ENCODE measurements around the gene PDHX. TPM values are rescaled to one million over a fixed set of nuclear protein-coding genes. Genes with fewer than 3 reads are reported as not detected.

Gene PDHX
- total and polyA plus RNA-seq, 5 donors from 2014 or later = 18.2 to 24.1 (median 20.0) TPM

DNA sequence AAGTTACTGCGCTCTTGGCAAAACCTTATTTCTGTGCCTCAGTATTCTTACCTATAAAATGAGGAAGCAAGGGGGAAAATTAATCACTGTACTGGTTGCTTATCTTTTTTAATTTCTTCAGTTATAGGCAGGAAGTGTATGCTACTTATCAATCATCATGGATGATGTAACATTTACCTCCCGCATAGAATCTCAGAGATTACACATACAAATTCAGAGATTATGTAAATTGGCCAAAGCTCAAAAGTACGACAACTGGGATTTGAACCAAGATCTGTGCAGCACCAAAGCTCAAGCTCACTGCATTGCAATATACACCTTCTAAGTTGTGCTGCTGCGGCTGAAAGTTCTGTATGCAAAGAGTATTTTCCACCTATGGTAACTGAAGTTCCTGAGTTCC lies 83.0 kb downstream of the PDHX start:
- peaks cover 0 to 2% (median 0%) of the 10 kb centered on the region in 7 donors for H3K9me3 Mint-ChIP-seq
- ATAC-seq (ENCODE audit: low read depth in 2 of 2) = peak in 1 of 2 donors; percentile 50
- peak in 1 of 3 donors; percentile 22 for DNase-seq
- peak overlapping the region; percentile 22 for H3K4me3 ChIP-seq (ENCODE audit: low read depth, low read length)
- H3K4me3 Mint-ChIP-seq = no peak overlapping the region
- no peaks in the 10 kb centered on the region for H3K27me3 Mint-ChIP-seq
- peaks cover 28 to 45% (median 38%) of the 10 kb centered on the region in 4 donors for H3K4me1 Mint-ChIP-seq
- H3K27ac Mint-ChIP-seq = peak overlapping the region; percentile 47 to 91 (median 55)
- H3K27ac ChIP-seq (ENCODE audit: insufficient read depth, low read length, poor library complexity, severe bottlenecking) = peak overlapping the region; percentile 56
- H3K36me3 Mint-ChIP-seq = no peaks in the 10 kb centered on the region
- H3K27me3 ChIP-seq (ENCODE audit: control insufficient read depth, insufficient read depth, low read length) = no peaks in the 10 kb centered on the region
- H3K9me3 ChIP-seq (ENCODE audit: control insufficient read depth in 2 of 2, low read length in 2 of 2) = no peaks in the 10 kb centered on the region
- no peaks in the 10 kb centered on the region for H3K36me3 ChIP-seq (ENCODE audit: control insufficient read depth, insufficient read depth, low read length)
- H3K4me1 ChIP-seq (ENCODE audit: control insufficient read depth, insufficient read depth, low read length, poor library complexity, severe bottlenecking) = peaks cover 26% of the 10 kb centered on the region

DNA sequence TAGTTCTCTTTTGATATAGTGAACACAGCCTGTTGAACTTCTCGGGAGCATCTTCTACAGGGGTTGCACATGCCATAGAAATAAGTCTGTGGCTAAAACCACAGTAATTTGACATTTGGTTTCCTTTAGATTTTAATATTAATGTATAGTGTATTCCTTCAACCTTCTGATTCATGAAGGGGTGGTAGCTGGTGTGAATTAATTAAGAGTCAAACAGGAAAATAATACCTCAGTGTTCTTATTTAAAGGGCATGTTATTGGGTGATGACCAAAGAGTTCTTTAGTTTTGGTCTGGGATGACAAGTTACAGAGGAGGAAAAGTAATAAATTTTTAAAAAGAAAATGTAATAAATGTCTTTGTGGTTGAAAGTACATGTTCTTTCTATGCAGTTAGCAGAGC lies 86.8 kb downstream of the PDHX start:
- no peaks in the 10 kb centered on the region for H3K9me3 ChIP-seq (ENCODE audit: control insufficient read depth in 2 of 2, low read length in 2 of 2)
- Mint-ChIP-seq H3K9me3 (peaks cover 0 to 2% (median 0%) of the 10 kb centered on the region in 7 donors), H3K4me1 (peaks cover 38 to 74% (median 56%) of the 10 kb centered on the region in 4 donors), H3K27me3 (no peaks in the 10 kb centered on the region), H3K27ac (peak overlapping the region in 1 of 3 donors; percentile 55), H3K4me3 (no peak overlapping the region), H3K36me3 (no peaks in the 10 kb centered on the region)
- no peaks in the 10 kb centered on the region for H3K36me3 ChIP-seq (ENCODE audit: control insufficient read depth, insufficient read depth, low read length)
- ATAC-seq (ENCODE audit: low read depth in 2 of 2) (no peak), DNase-seq (no peak)
- peaks cover 47% of the 10 kb centered on the region for H3K4me1 ChIP-seq (ENCODE audit: control insufficient read depth, insufficient read depth, low read length, poor library complexity, severe bottlenecking)
- no peaks in the 10 kb centered on the region for H3K27me3 ChIP-seq (ENCODE audit: control insufficient read depth, insufficient read depth, low read length)
- no peak overlapping the region for H3K27ac ChIP-seq (ENCODE audit: insufficient read depth, low read length, poor library complexity, severe bottlenecking)
- no peak overlapping the region for H3K4me3 ChIP-seq (ENCODE audit: low read depth, low read length)

DNA sequence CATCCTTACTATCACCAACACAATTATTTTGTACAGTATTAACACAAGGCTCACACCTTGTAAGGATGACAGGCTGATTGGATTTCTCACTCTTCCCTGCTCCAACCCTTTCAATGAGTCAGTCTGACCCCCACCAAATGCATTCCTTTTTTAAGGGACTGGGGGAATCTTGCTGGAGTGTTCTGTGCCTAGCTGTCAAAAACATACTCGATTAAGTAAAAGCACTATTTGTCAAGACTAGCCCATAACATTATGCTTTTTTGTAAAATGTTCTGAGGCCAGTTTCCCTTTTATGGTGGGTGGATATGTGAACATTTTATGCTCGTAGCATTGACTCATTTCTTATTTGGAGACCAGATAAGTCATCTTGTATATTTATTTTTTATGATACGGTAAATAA lies 87.2 kb downstream of the PDHX start:
- peaks cover 0 to 2% (median 0%) of the 10 kb centered on the region in 7 donors for H3K9me3 Mint-ChIP-seq
- no peak overlapping the region for H3K4me3 Mint-ChIP-seq
- no peak overlapping the region for H3K4me3 ChIP-seq (ENCODE audit: low read depth, low read length)
- no peak overlapping the region for H3K27ac ChIP-seq (ENCODE audit: insufficient read depth, low read length, poor library complexity, severe bottlenecking)
- H3K27me3 ChIP-seq (ENCODE audit: control insufficient read depth, insufficient read depth, low read length) = no peaks in the 10 kb centered on the region
- H3K36me3 Mint-ChIP-seq = no peaks in the 10 kb centered on the region
- peaks cover 33 to 71% (median 54%) of the 10 kb centered on the region in 4 donors for H3K4me1 Mint-ChIP-seq
- no peaks in the 10 kb centered on the region for H3K9me3 ChIP-seq (ENCODE audit: control insufficient read depth in 2 of 2, low read length in 2 of 2)
- H3K27me3 Mint-ChIP-seq = no peaks in the 10 kb centered on the region
- peaks cover 42% of the 10 kb centered on the region for H3K4me1 ChIP-seq (ENCODE audit: control insufficient read depth, insufficient read depth, low read length, poor library complexity, severe bottlenecking)
- H3K27ac Mint-ChIP-seq = peak overlapping the region in 1 of 3 donors; percentile 55
- DNase-seq (no peak), ATAC-seq (ENCODE audit: low read depth in 2 of 2) (no peak)
- H3K36me3 ChIP-seq (ENCODE audit: control insufficient read depth, insufficient read depth, low read length) = no peaks in the 10 kb centered on the region

DNA sequence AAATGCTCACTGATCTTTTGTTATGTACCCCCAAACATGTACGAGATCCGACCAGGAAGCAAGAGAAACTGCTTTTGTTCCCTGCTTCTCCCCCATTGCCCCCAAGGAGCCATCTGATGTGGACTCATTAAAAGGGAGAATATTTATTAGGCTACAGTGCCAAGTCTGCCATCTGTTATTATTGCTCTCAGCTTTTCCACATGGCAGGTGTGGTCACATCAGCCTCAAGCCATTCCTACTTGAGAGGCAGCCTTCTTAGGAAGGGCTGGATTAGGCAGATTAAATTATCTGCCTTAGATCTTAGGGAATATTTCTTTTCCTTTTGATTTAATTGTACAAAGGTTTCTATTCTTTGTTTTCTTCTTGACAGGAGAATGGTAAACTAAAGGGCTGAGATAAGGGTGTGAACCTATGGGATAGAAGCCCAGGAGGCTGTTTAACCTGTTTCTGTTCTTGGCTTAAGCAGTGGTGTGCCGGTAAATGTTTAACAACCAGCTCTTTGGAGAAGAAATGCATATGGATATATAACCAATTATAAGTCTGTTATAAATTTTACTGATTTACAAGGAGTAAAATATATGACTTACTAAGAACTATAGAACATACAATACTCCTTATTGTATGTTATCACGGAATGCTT lies 88.8 kb downstream of the PDHX start:
- Histone ChIP-seq H3K9me3 (ENCODE audit: control insufficient read depth in 2 of 2, low read length in 2 of 2) (no peaks in the 10 kb centered on the region), H3K27ac (ENCODE audit: insufficient read depth, low read length, poor library complexity, severe bottlenecking) (no peak overlapping the region), H3K4me1 (ENCODE audit: control insufficient read depth, insufficient read depth, low read length, poor library complexity, severe bottlenecking) (peaks cover 26% of the 10 kb centered on the region), H3K27me3 (ENCODE audit: control insufficient read depth, insufficient read depth, low read length) (no peaks in the 10 kb centered on the region), H3K36me3 (ENCODE audit: control insufficient read depth, insufficient read depth, low read length) (no peaks in the 10 kb centered on the region), H3K4me3 (ENCODE audit: low read depth, low read length) (peak overlapping the region; percentile 61)
- Mint-ChIP-seq H3K4me3 (no peak overlapping the region), H3K9me3 (peaks cover 0 to 2% (median 0%) of the 10 kb centered on the region in 7 donors), H3K27ac (no peak overlapping the region), H3K36me3 (no peaks in the 10 kb centered on the region), H3K4me1 (peaks cover 25 to 63% (median 46%) of the 10 kb centered on the region in 4 donors), H3K27me3 (no peaks in the 10 kb centered on the region)
- DNase-seq (no peak), ATAC-seq (ENCODE audit: low read depth in 2 of 2) (no peak)

DNA sequence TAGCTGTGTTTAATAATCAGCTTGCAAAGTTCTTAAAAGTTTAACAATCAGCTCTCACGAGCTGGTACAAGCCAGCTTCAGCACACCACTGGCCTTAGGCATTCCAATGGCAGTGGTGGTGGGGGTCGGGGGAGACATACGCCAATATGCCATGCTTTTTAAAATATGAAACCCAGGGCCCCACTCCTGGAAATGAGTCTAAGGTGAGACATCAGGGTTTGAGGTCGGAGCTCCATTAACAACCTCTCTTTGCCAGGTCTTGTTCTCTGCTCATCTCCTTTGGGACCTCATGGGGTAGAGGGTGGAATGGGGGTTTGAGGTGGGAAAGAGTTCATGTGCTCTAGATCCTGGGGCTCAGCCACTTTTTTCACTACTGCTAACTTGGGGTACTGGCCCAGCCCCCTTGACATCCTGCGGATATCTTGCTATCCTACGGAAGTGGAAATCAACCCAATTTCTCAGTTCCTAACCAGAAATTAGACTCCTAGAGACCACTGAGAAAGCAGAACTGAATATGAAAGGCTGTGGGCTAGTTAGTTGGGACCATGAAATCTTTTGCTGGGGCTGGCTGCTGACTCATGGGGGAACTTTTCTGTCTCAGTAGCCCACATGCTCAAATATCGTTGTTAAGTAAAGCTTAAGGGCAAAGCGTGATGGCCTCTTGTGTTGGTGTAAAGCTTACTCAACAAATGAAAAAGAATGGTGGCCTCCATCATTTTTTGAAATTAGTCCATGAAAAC lies 90.1 kb downstream of the PDHX start:
- Mint-ChIP-seq H3K27me3 (no peaks in the 10 kb centered on the region), H3K36me3 (no peaks in the 10 kb centered on the region), H3K4me3 (peak overlapping the region; percentile 60 to 64 (median 63)), H3K4me1 (peaks cover 25 to 57% (median 46%) of the 10 kb centered on the region in 4 donors), H3K9me3 (peaks cover 0 to 2% (median 0%) of the 10 kb centered on the region in 7 donors), H3K27ac (peak overlapping the region; percentile 64 to 91 (median 91))
- DNase-seq = peak in 1 of 3 donors; percentile 62
- Histone ChIP-seq H3K27me3 (ENCODE audit: control insufficient read depth, insufficient read depth, low read length) (no peaks in the 10 kb centered on the region), H3K36me3 (ENCODE audit: control insufficient read depth, insufficient read depth, low read length) (no peaks in the 10 kb centered on the region), H3K4me1 (ENCODE audit: control insufficient read depth, insufficient read depth, low read length, poor library complexity, severe bottlenecking) (peaks cover 25% of the 10 kb centered on the region), H3K4me3 (ENCODE audit: low read depth, low read length) (peak overlapping the region; percentile 61), H3K9me3 (ENCODE audit: control insufficient read depth in 2 of 2, low read length in 2 of 2) (no peaks in the 10 kb centered on the region), H3K27ac (ENCODE audit: insufficient read depth, low read length, poor library complexity, severe bottlenecking) (peak overlapping the region; percentile 56)
- ATAC-seq (ENCODE audit: low read depth in 2 of 2) = peak; percentile 52 to 65

DNA sequence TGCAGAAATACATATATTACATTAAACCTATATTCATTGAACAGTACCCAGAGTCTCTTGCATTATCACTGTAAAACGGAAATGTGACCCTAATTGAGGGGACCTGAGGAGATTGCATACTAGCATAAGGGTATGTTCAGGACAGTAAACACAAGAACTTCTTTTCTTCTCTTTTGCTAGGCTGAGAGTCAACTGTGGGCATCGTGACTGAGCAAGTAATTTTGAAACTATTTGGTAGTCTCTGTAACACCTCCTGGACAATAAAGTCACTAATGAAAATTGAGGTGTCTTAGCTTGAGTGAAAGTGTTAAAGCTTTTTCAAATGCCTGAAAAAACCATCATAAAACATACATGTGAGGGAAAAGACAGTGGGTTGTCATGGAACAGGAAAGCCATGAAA lies 90.9 kb downstream of the PDHX start:
- ATAC-seq (ENCODE audit: low read depth in 2 of 2) (no peak), DNase-seq (peak in 1 of 3 donors; percentile 21)
- no peaks in the 10 kb centered on the region for H3K27me3 Mint-ChIP-seq
- Histone ChIP-seq H3K36me3 (ENCODE audit: control insufficient read depth, insufficient read depth, low read length) (no peaks in the 10 kb centered on the region), H3K9me3 (ENCODE audit: control insufficient read depth in 2 of 2, low read length in 2 of 2) (no peaks in the 10 kb centered on the region), H3K4me3 (ENCODE audit: low read depth, low read length) (peak overlapping the region; percentile 4), H3K4me1 (ENCODE audit: control insufficient read depth, insufficient read depth, low read length, poor library complexity, severe bottlenecking) (peaks cover 32% of the 10 kb centered on the region), H3K27me3 (ENCODE audit: control insufficient read depth, insufficient read depth, low read length) (no peaks in the 10 kb centered on the region), H3K27ac (ENCODE audit: insufficient read depth, low read length, poor library complexity, severe bottlenecking) (peak overlapping the region; percentile 8)
- peaks cover 0 to 2% (median 0%) of the 10 kb centered on the region in 7 donors for H3K9me3 Mint-ChIP-seq
- no peaks in the 10 kb centered on the region for H3K36me3 Mint-ChIP-seq
- peak overlapping the region in 2 of 3 donors; percentile 26 to 74 for H3K27ac Mint-ChIP-seq
- H3K4me3 Mint-ChIP-seq = peak overlapping the region in 1 of 4 donors; percentile 58
- H3K4me1 Mint-ChIP-seq = peaks cover 26 to 62% (median 50%) of the 10 kb centered on the region in 4 donors

DNA sequence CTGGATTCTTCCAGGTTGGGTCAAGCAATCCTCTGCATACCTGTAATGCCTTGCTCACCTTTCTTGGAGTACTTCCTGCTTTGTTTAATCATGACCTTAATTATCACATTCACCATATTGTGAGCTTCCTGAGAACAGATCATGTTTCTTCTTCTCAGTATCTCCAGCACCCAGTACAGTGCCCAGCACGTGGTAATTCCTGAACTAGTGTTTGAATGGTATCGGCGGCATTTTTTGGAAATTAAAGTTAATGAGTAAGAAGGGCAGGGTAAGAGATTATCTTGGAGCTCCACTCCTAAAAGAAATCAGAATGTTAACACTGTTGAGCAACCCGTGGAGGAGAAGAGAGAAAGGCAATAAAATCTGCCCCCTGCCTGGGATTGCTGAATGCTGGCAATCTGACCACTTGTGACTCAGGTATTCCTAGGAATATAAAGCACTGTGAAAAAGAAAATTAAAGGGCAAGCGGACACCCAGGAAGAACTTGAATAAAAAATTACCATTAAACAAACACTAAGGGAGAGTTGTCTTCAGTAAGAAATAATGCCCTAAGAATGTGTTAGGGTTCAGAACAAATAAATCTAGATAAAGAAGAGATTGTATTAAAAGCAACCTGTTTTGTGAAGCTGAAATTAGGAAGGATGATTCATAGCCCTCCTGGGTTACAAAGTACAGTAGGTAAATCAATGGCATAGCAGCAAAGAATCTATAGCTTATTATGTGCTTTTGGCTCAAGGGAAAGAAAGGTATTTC lies 92.9 kb downstream of the PDHX start:
- Mint-ChIP-seq H3K27ac (peak overlapping the region in 2 of 3 donors; percentile 12 to 62), H3K36me3 (no peaks in the 10 kb centered on the region), H3K27me3 (no peaks in the 10 kb centered on the region), H3K9me3 (peaks cover 0 to 4% (median 0%) of the 10 kb centered on the region in 7 donors), H3K4me1 (peaks cover 32 to 74% (median 60%) of the 10 kb centered on the region in 4 donors), H3K4me3 (no peak overlapping the region)
- H3K9me3 ChIP-seq (ENCODE audit: control insufficient read depth in 2 of 2, low read length in 2 of 2) = no peaks in the 10 kb centered on the region
- H3K27me3 ChIP-seq (ENCODE audit: control insufficient read depth, insufficient read depth, low read length) = no peaks in the 10 kb centered on the region
- DNase-seq (no peak), ATAC-seq (ENCODE audit: low read depth in 2 of 2) (no peak)
- H3K27ac ChIP-seq (ENCODE audit: insufficient read depth, low read length, poor library complexity, severe bottlenecking) = no peak overlapping the region
- H3K36me3 ChIP-seq (ENCODE audit: control insufficient read depth, insufficient read depth, low read length) = no peaks in the 10 kb centered on the region
- H3K4me3 ChIP-seq (ENCODE audit: low read depth, low read length) = no peak overlapping the region
- H3K4me1 ChIP-seq (ENCODE audit: control insufficient read depth, insufficient read depth, low read length, poor library complexity, severe bottlenecking) = peaks cover 53% of the 10 kb centered on the region
